K562 (cell line): Measurements from ENCODE around the gene ABCA1. TPM values are rescaled to one million over a fixed set of nuclear protein-coding genes. Genes with fewer than 3 reads are reported as not detected.

ENCODE experiments used
- DNMT1 ChIP-seq: fragments of 450-650 bp; IDR thresholded peaks from 2 replicates; pipeline ENCODE4 v1.6.1; 2016; ENCODE audit warnings: antibody characterized with exemption, mild to moderate bottlenecking
- FOXJ2 ChIP-seq: fragments of 200-800 bp; sonication (Bioruptor generic); IDR thresholded peaks from 2 replicates; pipeline ENCODE4 v1.6.1; 2016; ENCODE audit warnings: missing genetic modification characterization, missing compliant biosample characterization
- HDAC2 ChIP-seq: fragments of 450-650 bp; IDR thresholded peaks from 2 replicates; pipeline ENCODE4 v1.6.1; 2016; ENCODE audit warnings: mild to moderate bottlenecking
- MYNN ChIP-seq, 2 experiments: sonication (generic); formaldehyde crosslinking in 1 of 2; IDR thresholded peaks; 2 replicates each; pipeline versions ENCODE4 v1.5.0 to v1.6.1; 2016 to 2020; ENCODE audit warnings: antibody characterized with exemption in 1 of 2, missing genetic modification reagents in 1 of 2
- NFIC ChIP-seq: fragments of 450-650 bp; IDR thresholded peaks from 2 replicates; pipeline ENCODE4 v1.6.1; 2017; ENCODE audit warnings: mild to moderate bottlenecking, inconsistent platforms
- SMC3 ChIP-seq: conservative IDR thresholded peaks from 2 replicates; pipeline ENCODE4 v1.6.1; 2011; ENCODE audit warnings: low read depth, low read length, improper control_type of control experiment; ENCODE audit not compliant: insufficient read depth
- SUPT5H ChIP-seq: fragments of 450-650 bp; IDR thresholded peaks from 2 replicates; pipeline ENCODE4 v1.6.1; 2016
- TAF1 ChIP-seq: IDR thresholded peaks from 2 replicates; pipeline ENCODE4 v1.6.1; 2011; ENCODE audit warnings: mild to moderate bottlenecking, low read length, moderate library complexity; ENCODE audit not compliant: insufficient read depth, control insufficient read depth, severe bottlenecking; ENCODE audit errors: extremely low read depth
- TAL1 ChIP-seq: fragments of 450-650 bp; IDR thresholded peaks from 2 replicates; pipeline ENCODE4 v1.6.1; 2016; ENCODE audit warnings: mild to moderate bottlenecking
- ZMIZ1 ChIP-seq, 2 experiments: fragments of 150-350 bp in 1 of 2; IDR thresholded peaks; 2 replicates each; pipeline ENCODE4 v1.6.1; 2012 to 2016; ENCODE audit warnings: low read depth in 2 of 2, low read length in 2 of 2, mild to moderate bottlenecking in 1 of 2, moderate library complexity in 1 of 2
- ZNF384 ChIP-seq: IDR thresholded peaks from 2 replicates; pipeline ENCODE4 v1.6.1; 2012; ENCODE audit warnings: low read depth, low read length, improper control_type of control experiment
- polyA plus RNA-seq, 8 experiments: library from polyadenylated mRNA; depleted of rRNA in 4 of 8; stranded (reverse) in 5 of 8; unstranded in 3 of 8; fragments of >200 nt; fragmentation: Nextera tagmentation in 2 of 8; fragmentation: Illumina TruSeq in 1 of 8; extraction: Ambion mirVana in 2 of 8; extraction: Trizol in 1 of 8; gene quantifications; 2 replicates each; pipeline versions ENCODE4 v1.2.1 to v1.2.3, GENCODE V29; 2011 to 2014; ENCODE audit warnings: inconsistent platforms in 1 of 8, missing spikeins in 1 of 8
- total RNA-seq, 7 experiments: library from RNA; depleted of rRNA in 6 of 7; stranded (reverse); fragments of >200 nt in 6 of 7; fragmentation: Illumina TruSeq in 2 of 7; extraction: Trizol in 2 of 7; gene quantifications; 2 replicates each; pipeline versions ENCODE4 v1.2.1 to v1.2.3, GENCODE V29; 2011 to 2021; ENCODE audit warnings: low replicate concordance in 1 of 7

ABCA1 gene
- total and polyA plus RNA-seq, 9 of the 15 experiments (the other 6 are each of a cell fraction or from before 2014, with no cell fraction given) = under 0.01 to 0.18 (median 0.02) TPM; not detected in 5

GRCh38 chr9:104747565-104748358 is 180.2 kb downstream of the ABCA1 start, which contains the start of gene NIPSNAP3A (continued):
- TF ChIP-seq ZMIZ1 (IDR thresholded peaks at IDR 0.05; ENCODE audit: low read depth in 2 of 2, low read length in 2 of 2) (no peak), ZNF384 (no peak), FOXJ2 (no peak), DNMT1 (no peak), HDAC2 (peak; percentile 53; the same call in 1 of the 2 replicates), SUPT5H (peak; percentile 74; the same call in 1 of the 2 replicates), SMC3 (0 out of 2 replicates have a peak, but pooled peaks have one; percentile 1), TAF1 (peak; percentile 58), NFIC (0 out of 2 replicates have a peak, but pooled peaks have one; percentile 17), MYNN (IDR thresholded peaks at IDR 0.05) (0 out of 2 replicates have a peak, but pooled peaks have one; percentile 7), MYNN (CRISPR knock-in tag; IDR thresholded peaks at IDR 0.05) (no peak), TAL1 (no peak)
